CD14-positive monocyte (primary cell): ENCODE results near the gene NFKBIZ. TPM values are rescaled to one million over a fixed set of nuclear protein-coding genes. Genes with fewer than 3 reads are reported as not detected.

ENCODE experiments used
- DNase-seq, 3 donors: peaks; one replicate each; pipeline ENCODE4 v3.0.0-alpha.2; 2011 to 2022
- H2AFZ ChIP-seq: 2 replicates; pipeline ENCODE4 v1.6.0; 2012; ENCODE audit warnings: mild to moderate bottlenecking, low read depth, low read length, inconsistent platforms; ENCODE audit not compliant: insufficient read depth, poor library complexity, severe bottlenecking
- H3K27ac ChIP-seq, 2 donors: 1 replicate in 1 of 2; 2 replicates in 1 of 2; pipeline ENCODE4 v1.5.1; 2012 to 2013; ENCODE audit warnings: low read length in 2 of 2, control low read depth in 1 of 2, inconsistent platforms in 1 of 2, low read depth in 1 of 2, mild to moderate bottlenecking in 1 of 2
- H3K27me3 ChIP-seq, 2 donors: one replicate each; pipeline versions ENCODE4 v1.6.0 to v1.6.1; 2011 to 2013; ENCODE audit warnings: low read length in 2 of 2; ENCODE audit not compliant: control insufficient read depth in 2 of 2, insufficient read depth in 2 of 2
- H3K36me3 ChIP-seq, 2 donors: replicated peaks in 1 of 2; 1 replicate in 1 of 2; 2 replicates in 1 of 2; pipeline versions ENCODE4 v1.5.1 to v1.6.1; 2012 to 2013; ENCODE audit warnings: low read length in 2 of 2, control low read depth in 1 of 2, inconsistent platforms in 1 of 2, mild to moderate bottlenecking in 1 of 2; ENCODE audit not compliant: insufficient read depth in 2 of 2, control insufficient read depth in 1 of 2
- H3K4me1 ChIP-seq, 2 donors: 1 replicate in 1 of 2; 2 replicates in 1 of 2; pipeline versions ENCODE4 v1.5.1 to v1.6.1; 2012 to 2013; ENCODE audit warnings: low read length in 2 of 2, control low read depth in 1 of 2, inconsistent platforms in 1 of 2, mild to moderate bottlenecking in 1 of 2, moderate library complexity in 1 of 2; ENCODE audit not compliant: insufficient read depth in 2 of 2, control insufficient read depth in 1 of 2
- H3K4me2 ChIP-seq: replicated peaks from 2 replicates; pipeline ENCODE3; 2012; ENCODE audit warnings: low read length, moderate library complexity, mild to moderate bottlenecking; ENCODE audit not compliant: poor library complexity, severe bottlenecking; ENCODE audit errors: extremely low read depth
- H3K4me3 ChIP-seq, 3 experiments: fragments of 200-600 bp in 1 of 3; sonication (generic) in 1 of 3; replicated peaks in 1 of 3; 1 replicate in 2 of 3; 2 replicates in 1 of 3; pipeline ENCODE4 v1.5.1; 2011 to 2013; ENCODE audit warnings: low read length in 3 of 3, mild to moderate bottlenecking in 3 of 3, control low read depth in 2 of 3, low read depth in 2 of 3, inconsistent platforms in 1 of 3, moderate library complexity in 1 of 3
- H3K79me2 ChIP-seq: 2 replicates; pipeline ENCODE4 v1.6.0; 2012; ENCODE audit warnings: mild to moderate bottlenecking, control low read depth, inconsistent platforms, low read length, moderate library complexity; ENCODE audit not compliant: insufficient read depth
- H3K9ac ChIP-seq: 2 replicates; pipeline ENCODE4 v1.6.0; 2017; ENCODE audit warnings: low read length, mild to moderate bottlenecking; ENCODE audit not compliant: insufficient read depth, poor library complexity, severe bottlenecking
- H3K9me3 ChIP-seq, 2 donors: replicated peaks in 1 of 2; 1 replicate in 1 of 2; 2 replicates in 1 of 2; pipeline versions ENCODE4 v1.5.1 to v1.6.1; 2012 to 2013; ENCODE audit warnings: low read length in 2 of 2, control low read depth in 1 of 2; ENCODE audit not compliant: control insufficient read depth in 1 of 2, insufficient read depth in 1 of 2
- H4K20me1 ChIP-seq: 2 replicates; pipeline ENCODE4 v1.6.0; 2012; ENCODE audit warnings: mild to moderate bottlenecking, low read length, control low read depth, moderate library complexity; ENCODE audit not compliant: insufficient read depth
- H3K27ac Mint-ChIP-seq, 7 donors: one replicate each; pipeline ENCODE4 v1.8.0; 2020; ENCODE audit warnings: mild to moderate bottlenecking in 7 of 7, mixed read lengths in 7 of 7, moderate library complexity in 6 of 7, inconsistent platforms in 2 of 7
- H3K27me3 Mint-ChIP-seq, 3 donors: one replicate each; pipeline ENCODE4 v1.8.0; 2021 to 2022; ENCODE audit warnings: low read depth in 3 of 3, mild to moderate bottlenecking in 3 of 3, mixed read lengths in 3 of 3, moderate library complexity in 3 of 3, inconsistent platforms in 1 of 3
- H3K36me3 Mint-ChIP-seq, 2 donors: one replicate each; pipeline ENCODE4 v1.8.0; 2020; ENCODE audit warnings: mixed read lengths in 2 of 2, inconsistent platforms in 1 of 2, mild to moderate bottlenecking in 1 of 2
- H3K4me1 Mint-ChIP-seq: one replicate; pipeline ENCODE4 v1.8.0; 2020; ENCODE audit warnings: mild to moderate bottlenecking, mixed read lengths
- H3K4me3 Mint-ChIP-seq, 2 donors: one replicate each; pipeline ENCODE4 v1.8.0; 2020; ENCODE audit warnings: mild to moderate bottlenecking in 2 of 2, mixed read lengths in 2 of 2, moderate library complexity in 1 of 2
- H3K9me3 Mint-ChIP-seq, 7 donors: one replicate each; pipeline ENCODE4 v1.8.0; 2020 to 2022; ENCODE audit warnings: mixed read lengths in 7 of 7, mild to moderate bottlenecking in 6 of 7, moderate library complexity in 6 of 7, inconsistent platforms in 2 of 7
- CTCF ChIP-seq: fragments of 200-600 bp; IDR thresholded peaks from one replicate; pipeline ENCODE4 v1.8.0; 2022; ENCODE audit warnings: antibody characterized with exemption, mild to moderate bottlenecking
- WGBS: methylation state at CpG from one replicate; pipeline ENCODE4 v1.1.5; 2013; ENCODE audit warnings: missing lambda C conversion rate; ENCODE audit not compliant: insufficient coverage; 5-methylcytosine and 5-hydroxymethylcytosine counted together
- intact Hi-C, 2 donors: fragments of 100-400 bp; cut with micrococcal nuclease; formaldehyde crosslinking; loops; one replicate each; pipeline versions ENCODE4 v1.15.0 to v1.15.1; 2023
- polyA plus RNA-seq, 3 donors: library from polyadenylated mRNA; depleted of rRNA in 1 of 3; unstranded in 2 of 3; stranded (reverse) in 1 of 3; fragments of 300-500 nt in 2 of 3; fragments of >200 nt in 1 of 3; fragmentation: Illumina TruSeq in 2 of 3; gene quantifications; 1 replicate in 2 of 3; 2 replicates in 1 of 3; pipeline ENCODE4 v1.2.3, GENCODE V29; 2012 to 2021

Gene NFKBIZ
- polyA plus RNA-seq, 3 donors = 71.0 to 592 (median 84.9) TPM

GRCh38 chr3:101853982-101854381 lies 4.7 kb downstream of the NFKBIZ start:
- Histone ChIP-seq H3K27me3 (no peaks in the 10 kb centered on the region), H3K4me3 (peak overlapping the region in 2 of 3 experiments; percentile 5 to 100), H3K4me2 (peak overlapping the region; percentile 86), H3K79me2 (peaks cover 92% of the 10 kb centered on the region), H3K27ac (peak overlapping the region in 1 of 2 donors; percentile 33), H4K20me1 (peaks cover 96% of the 10 kb centered on the region), H2AFZ (no peak overlapping the region), H3K9me3 (no peaks in the 10 kb centered on the region), H3K9ac (no peak overlapping the region), H3K4me1 (peaks cover 22 to 70% of the 10 kb centered on the region in 2 donors), H3K36me3 (peaks cover 72 to 81% of the 10 kb centered on the region in 2 donors)
- Mint-ChIP-seq H3K4me3 (peak overlapping the region in 1 of 2 donors; percentile 96), H3K27me3 (no peaks in the 10 kb centered on the region), H3K9me3 (peaks cover 0 to 6% (median 0%) of the 10 kb centered on the region in 7 donors), H3K27ac (peak overlapping the region in 2 of 7 donors; percentile 15 to 94), H3K36me3 (peaks cover 84 to 87% of the 10 kb centered on the region in 2 donors), H3K4me1 (peaks cover 62% of the 10 kb centered on the region)
- TF ChIP-seq CTCF = no peak
- DNase-seq = no peak
- intact Hi-C loops = loop anchor here in 1 of 2 donors (5.0 kb wide), 3 partner anchors 42 to 83 kb away; no protein-coding TSS in a partner anchor
- WGBS = 100% methylated on average over 2 of the region's 3 CpGs

GRCh38 chr3:101854608-101855304 lies 5.4 kb downstream of the NFKBIZ start:
- Histone ChIP-seq H3K9ac (no peak overlapping the region), H3K4me1 (peaks cover 22 to 73% of the 10 kb centered on the region in 2 donors), H3K9me3 (no peaks in the 10 kb centered on the region), H3K4me3 (peak overlapping the region in 1 of 3 experiments; percentile 100), H2AFZ (no peak overlapping the region), H3K27ac (peak overlapping the region in 1 of 2 donors; percentile 33), H3K4me2 (peak overlapping the region; percentile 86), H3K36me3 (peaks cover 80 to 89% of the 10 kb centered on the region in 2 donors), H4K20me1 (peaks cover 100% of the 10 kb centered on the region), H3K79me2 (peaks cover 90% of the 10 kb centered on the region), H3K27me3 (no peaks in the 10 kb centered on the region)
- WGBS = 92% methylated on average over 2 of the region's 2 CpGs
- no peak for DNase-seq
- Mint-ChIP-seq H3K27me3 (no peaks in the 10 kb centered on the region), H3K36me3 (peaks cover 91 to 94% of the 10 kb centered on the region in 2 donors), H3K27ac (peak overlapping the region in 6 of 7 donors; percentile 39 to 94 (median 78)), H3K9me3 (peaks cover 0 to 6% (median 0%) of the 10 kb centered on the region in 7 donors), H3K4me1 (peaks cover 65% of the 10 kb centered on the region), H3K4me3 (peak overlapping the region in 1 of 2 donors; percentile 67)
- intact Hi-C loops = loop anchor here in 1 of 2 donors (5.0 kb wide), 3 partner anchors 42 to 83 kb away; no protein-coding TSS in a partner anchor
- TF ChIP-seq CTCF = no peak
